Kidney epithelial cell (primary cell): Measurements from ENCODE around the gene GSTA1. TPM values are rescaled to one million over a fixed set of nuclear protein-coding genes. Genes with fewer than 3 reads are reported as not detected.
"Not testable (repeated sequence)": the region's sequence is repeated elsewhere in the genome, so short reads cannot be mapped to it uniquely, and the experiment has no call there.

Experiments
- DNase-seq: peaks from one replicate; pipeline ENCODE4 v3.0.0-alpha.2; 2010; ENCODE audit warnings: low read depth
- H3K27me3 ChIP-seq: 2 replicates; pipeline ENCODE4 v1.6.0; 2011; ENCODE audit warnings: low read length; ENCODE audit not compliant: control insufficient read depth, insufficient read depth
- H3K36me3 ChIP-seq: 2 replicates; pipeline ENCODE4 v1.5.1; 2011; ENCODE audit warnings: low read length; ENCODE audit not compliant: control insufficient read depth, insufficient read depth
- H3K4me3 ChIP-seq: 2 replicates; pipeline ENCODE4 v1.5.1; 2011; ENCODE audit warnings: low read depth, mild to moderate bottlenecking, control low read depth, low read length
- CTCF ChIP-seq: IDR thresholded peaks from 2 replicates; pipeline ENCODE4 v1.5.1; 2011; ENCODE audit warnings: mild to moderate bottlenecking, moderate library complexity, low read length, control low read depth, inconsistent platforms; ENCODE audit not compliant: insufficient read depth, poor library complexity, severe bottlenecking
- total RNA-seq: library from RNA; depleted of rRNA; stranded (reverse); fragments of >200 nt; gene quantifications from 2 replicates; pipeline ENCODE4 v1.2.3, GENCODE V29; 2015

Gene GSTA1
- total RNA-seq, 1 donor from 2014 or later, result not detected

GRCh38 chr6:52786249-52786956 is 17.2 kb downstream of the GSTA1 start:
- H3K36me3 ChIP-seq, result no peaks in the 10 kb centered on the region
- H3K4me3 ChIP-seq, result no peak overlapping the region
- no peak for TF ChIP-seq CTCF
- DNase-seq, result no peak
- H3K27me3 ChIP-seq, result no peaks in the 10 kb centered on the region

DNA sequence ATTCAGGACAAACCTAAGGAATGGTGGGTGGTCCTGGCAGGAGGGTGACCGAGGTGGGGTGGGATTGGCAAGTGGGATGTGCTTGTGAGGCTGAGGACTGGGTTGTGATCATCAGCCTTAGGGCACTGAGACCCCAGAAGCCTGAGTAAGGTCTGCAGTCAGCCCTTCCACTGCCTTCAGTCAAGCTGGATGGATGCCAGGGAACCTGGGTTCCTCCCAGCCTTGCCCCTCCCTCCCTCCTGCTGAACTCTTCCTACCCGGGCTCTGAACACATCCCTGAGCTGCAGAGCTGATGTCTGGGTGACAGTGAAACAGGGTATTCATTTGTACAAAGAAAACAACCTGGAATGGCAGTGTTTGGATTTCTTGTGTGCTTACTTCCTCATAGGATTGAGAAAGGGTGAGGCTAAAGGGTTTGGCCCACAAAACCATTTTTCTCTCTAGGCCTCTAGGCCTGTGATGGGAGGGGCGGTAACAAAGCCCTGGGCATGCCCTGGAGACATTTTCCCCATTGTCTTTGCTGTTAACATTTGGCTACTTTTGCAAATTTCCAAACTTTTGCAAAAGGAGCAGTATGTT is 20.8 kb downstream of the GSTA1 start:
- not testable (repeated sequence) for DNase-seq, H3K4me3 ChIP-seq, H3K36me3 ChIP-seq, H3K27me3 ChIP-seq

DNA sequence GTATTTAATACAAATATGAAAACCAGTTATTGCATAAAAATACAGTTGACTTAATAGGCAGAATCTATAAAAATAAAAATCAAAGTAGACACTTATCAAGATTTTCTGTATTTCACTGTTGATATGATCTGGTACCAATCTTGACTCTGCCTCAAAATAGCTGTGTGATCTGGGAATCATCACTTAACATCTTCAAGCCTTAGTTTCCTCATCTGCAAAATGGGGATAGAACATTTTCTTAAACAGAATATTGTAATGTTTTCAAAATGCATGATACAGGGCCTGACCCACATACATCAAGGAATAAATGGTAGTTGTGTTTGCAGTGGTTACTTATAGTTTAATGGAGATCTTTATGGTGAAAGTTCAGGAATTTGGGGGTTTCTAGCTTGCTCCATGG is 21.4 kb downstream of the GSTA1 start:
- not testable (repeated sequence) for H3K4me3 ChIP-seq, H3K36me3 ChIP-seq, H3K27me3 ChIP-seq, DNase-seq

DNA sequence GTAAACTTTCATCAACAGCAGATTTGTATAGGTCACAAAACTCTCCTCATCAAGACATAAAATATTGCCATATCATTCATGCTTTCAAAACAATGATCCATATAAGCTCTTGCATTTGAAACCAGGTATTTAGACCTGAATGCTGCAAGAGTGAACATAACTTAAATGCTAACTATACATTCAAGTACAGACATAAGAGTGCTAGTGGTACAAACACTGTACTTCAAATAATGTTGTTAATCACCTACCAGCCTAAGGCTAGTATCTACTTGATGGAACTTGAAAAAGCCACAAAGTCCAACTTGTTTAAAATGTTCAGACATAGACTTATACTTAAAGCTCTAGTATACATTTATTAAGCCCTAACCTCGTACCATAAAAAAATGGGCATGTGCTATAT is 24.4 kb downstream of the GSTA1 start:
- no peaks in the 10 kb centered on the region for H3K36me3 ChIP-seq
- no peak for DNase-seq
- TF ChIP-seq CTCF, result no peak
- H3K4me3 ChIP-seq, result no peak overlapping the region
- no peaks in the 10 kb centered on the region for H3K27me3 ChIP-seq

GRCh38 chr6:52776711-52777351 is 26.8 kb downstream of the GSTA1 start:
- not testable (repeated sequence) for H3K27me3 ChIP-seq, H3K36me3 ChIP-seq, H3K4me3 ChIP-seq, DNase-seq

DNA sequence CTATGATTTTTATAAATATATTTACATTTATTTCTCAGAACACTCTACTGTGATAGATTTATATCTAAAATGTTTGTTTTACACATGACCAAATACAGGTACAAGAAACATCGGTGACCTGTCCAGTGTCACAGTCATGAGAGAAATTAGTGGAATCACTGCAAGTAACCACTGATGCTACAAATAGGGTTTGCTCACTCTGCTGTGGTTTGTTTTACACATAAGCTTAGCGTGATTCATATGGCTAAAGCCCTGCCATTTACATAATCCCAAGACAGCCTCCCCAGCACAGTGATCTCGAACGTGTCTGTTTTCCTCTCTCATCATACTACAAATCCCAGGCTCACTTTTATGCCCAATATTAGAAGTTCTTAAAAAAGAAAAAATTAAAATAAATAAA is 34.2 kb downstream of the GSTA1 start:
- not testable (repeated sequence) for H3K27me3 ChIP-seq, H3K36me3 ChIP-seq, DNase-seq, H3K4me3 ChIP-seq

DNA sequence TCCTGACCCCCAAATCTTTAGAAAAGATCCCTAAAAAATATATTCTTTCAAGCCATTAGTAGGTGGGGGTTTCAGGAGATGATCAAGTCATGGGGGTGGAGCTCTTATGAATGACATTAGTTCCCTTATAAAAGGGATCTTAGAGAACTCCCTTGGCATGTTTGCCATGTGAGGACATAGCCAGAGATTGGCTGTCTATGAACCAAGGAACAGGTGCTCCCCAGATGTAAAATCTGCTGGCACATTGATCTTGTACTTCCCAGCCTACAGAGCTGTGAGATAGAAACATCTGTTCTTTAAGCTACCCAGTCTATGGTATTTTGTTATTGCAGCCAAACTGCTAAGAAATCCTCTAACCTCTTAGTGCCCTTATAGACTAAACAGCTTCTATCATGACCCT is 36.0 kb downstream of the GSTA1 start:
- H3K4me3 ChIP-seq, DNase-seq, H3K27me3 ChIP-seq, H3K36me3 ChIP-seq: not testable (repeated sequence)

DNA sequence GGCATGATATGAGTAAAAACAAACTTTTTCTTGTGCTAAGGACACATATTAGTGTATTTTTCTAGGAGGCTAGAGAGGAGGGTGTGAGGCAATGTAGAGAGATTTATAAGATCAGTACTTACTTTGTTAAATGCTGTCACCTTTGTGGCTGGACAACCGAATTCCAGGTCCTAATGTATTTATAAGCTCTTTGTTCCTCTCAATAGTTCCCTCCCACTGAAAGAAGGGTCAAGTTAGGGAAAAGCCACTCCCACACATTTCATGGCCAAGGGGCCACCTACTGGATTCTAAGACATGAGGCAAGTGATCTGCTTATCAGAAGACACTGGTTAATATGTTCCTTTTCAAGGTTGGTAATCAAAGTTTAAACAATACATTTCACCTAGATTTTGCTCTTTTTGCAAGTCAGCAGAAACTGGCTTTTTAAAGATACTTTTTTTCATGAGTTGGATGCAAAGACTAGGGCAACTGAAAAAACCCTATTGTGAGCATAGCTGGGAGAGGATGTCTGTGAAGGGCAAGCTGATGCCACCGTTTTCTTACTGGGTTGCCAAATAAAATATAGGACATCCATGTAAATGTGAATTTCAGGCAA is 40.2 kb downstream of the GSTA1 start, which contains the start of gene GSTA2:
Gene GSTA2 (minus strand): TSS at position 154 of the 595 bp plus-strand sequence. CDS start 5,528 bp downstream, outside the sequence.
- H3K4me3 ChIP-seq, result not testable (repeated sequence)

DNA sequence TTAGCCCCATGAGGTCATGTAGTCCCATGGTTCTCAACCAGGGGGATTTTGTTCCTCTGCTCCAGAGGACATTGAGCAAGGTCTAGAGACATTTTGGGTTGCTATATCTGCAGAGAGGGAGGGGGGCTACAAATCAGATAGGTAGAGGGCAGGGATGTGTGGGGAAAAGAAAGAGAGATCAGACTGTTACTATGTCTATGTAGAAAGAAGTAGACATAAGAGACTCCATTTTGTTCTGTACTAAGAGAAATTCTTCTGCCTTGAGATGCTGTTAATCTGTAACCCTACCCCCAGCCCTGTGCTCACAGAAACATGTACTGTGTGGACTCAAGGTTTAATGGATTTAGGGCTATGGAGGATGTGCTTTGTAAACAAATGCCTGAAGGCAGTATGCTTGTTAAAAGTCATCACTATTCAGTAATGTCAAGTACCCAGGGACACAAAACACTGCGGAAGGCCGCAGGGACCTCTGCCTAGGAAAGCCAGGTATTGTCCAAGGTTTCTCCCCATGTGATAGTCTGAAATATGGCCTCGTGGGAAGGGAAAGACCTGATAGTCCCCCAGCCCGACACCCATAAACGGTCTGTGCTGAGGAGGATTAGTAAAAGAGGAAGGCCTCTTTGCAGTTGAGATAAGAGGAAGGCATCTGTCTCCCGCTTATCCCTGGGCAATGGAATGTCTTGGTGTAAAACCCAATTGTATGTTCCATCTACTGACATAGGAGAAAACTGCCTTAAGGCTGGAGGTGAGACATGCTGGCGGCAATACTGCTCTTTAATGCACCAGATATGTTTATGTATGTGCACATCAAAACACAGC is 41.7 kb downstream of the GSTA1 start:
- DNase-seq, H3K36me3 ChIP-seq, H3K27me3 ChIP-seq, H3K4me3 ChIP-seq: not testable (repeated sequence)

More for the DNA sequence above, 40.2 kb downstream of the GSTA1 start, which contains the start of gene GSTA2:
- H3K27me3 ChIP-seq, DNase-seq, H3K36me3 ChIP-seq: not testable (repeated sequence)
